HG03025 (cell line): ENCODE data around the gene COLGALT1.
"Not testable (repeated sequence)": the region's sequence is repeated elsewhere in the genome, so short reads cannot be mapped to it uniquely, and the experiment has no call there.

ENCODE experiments used
- ATAC-seq: cut with Tn5 transposase; IDR thresholded peaks from one replicate; pipeline ENCODE4 v1.9.1; 2021; ENCODE audit warnings: mild to moderate bottlenecking, moderate library complexity; ENCODE audit not compliant: unreplicated experiment, low FRiP score

The COLGALT1 gene

DNA sequence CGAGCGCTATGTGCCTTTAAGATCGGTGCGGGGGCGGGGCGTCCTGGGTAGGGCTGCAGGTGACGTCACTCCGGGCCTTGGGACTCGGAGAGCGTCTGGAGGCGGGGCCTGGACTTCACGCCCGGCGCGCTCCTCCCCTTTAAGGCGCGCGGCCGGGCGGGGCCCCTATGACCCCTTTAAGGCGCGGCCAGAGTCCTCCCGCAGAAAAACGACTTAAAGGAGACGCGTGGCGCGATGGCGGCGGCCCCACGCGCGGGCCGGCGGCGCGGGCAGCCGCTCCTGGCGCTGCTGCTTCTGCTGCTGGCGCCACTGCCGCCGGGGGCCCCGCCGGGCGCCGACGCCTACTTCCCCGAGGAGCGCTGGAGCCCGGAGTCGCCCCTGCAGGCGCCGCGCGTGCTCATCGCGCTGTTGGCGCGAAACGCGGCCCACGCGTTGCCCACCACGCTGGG lies at the start of gene COLGALT1:
COLGALT1 (plus strand) TSS at position 170 of the 449 bp plus-strand sequence; CDS start at position 235, 65 bp downstream.
- ATAC-seq: peak; percentile 74

DNA sequence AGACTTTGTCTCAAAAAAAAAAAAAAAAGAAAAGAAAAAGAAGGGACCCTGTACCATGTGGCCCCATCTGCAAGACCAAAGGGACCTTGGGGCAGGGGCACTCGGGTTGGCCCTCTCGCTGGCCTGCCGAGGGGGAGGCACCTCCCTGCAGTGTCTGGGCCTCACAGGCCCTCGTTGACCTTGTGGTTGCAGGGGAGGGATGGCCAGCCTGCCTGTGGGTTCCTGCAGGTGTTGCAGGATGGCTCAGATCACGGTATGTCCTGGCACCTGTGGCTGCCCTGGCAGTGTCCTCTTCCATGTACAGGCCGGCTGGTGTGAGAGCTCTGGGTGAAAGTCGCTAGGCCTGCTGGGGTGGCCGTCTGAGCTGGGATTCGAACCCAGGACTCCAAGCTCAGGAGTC lies 48.7 kb upstream of the COLGALT1 start:
- no peak for ATAC-seq

DNA sequence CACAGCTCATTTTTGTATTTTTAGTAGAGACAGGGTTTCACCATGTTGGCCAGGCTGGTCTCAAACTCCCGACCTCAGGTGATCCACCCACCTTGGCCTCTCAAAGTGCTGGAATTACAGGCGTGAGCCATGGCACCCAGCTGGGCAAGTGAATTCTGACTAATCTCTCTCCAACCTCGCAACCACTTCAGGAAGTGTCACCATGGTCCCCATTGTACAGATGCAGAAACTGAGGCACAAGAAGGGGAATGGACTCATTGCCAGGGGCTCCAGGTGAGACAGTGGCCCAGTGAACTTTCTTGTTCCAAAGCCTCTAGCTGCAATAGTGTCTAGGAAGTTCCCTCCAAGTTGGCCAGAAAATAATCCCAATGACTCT lies 46.9 kb upstream of the COLGALT1 start:
- ATAC-seq: not testable (repeated sequence)

DNA sequence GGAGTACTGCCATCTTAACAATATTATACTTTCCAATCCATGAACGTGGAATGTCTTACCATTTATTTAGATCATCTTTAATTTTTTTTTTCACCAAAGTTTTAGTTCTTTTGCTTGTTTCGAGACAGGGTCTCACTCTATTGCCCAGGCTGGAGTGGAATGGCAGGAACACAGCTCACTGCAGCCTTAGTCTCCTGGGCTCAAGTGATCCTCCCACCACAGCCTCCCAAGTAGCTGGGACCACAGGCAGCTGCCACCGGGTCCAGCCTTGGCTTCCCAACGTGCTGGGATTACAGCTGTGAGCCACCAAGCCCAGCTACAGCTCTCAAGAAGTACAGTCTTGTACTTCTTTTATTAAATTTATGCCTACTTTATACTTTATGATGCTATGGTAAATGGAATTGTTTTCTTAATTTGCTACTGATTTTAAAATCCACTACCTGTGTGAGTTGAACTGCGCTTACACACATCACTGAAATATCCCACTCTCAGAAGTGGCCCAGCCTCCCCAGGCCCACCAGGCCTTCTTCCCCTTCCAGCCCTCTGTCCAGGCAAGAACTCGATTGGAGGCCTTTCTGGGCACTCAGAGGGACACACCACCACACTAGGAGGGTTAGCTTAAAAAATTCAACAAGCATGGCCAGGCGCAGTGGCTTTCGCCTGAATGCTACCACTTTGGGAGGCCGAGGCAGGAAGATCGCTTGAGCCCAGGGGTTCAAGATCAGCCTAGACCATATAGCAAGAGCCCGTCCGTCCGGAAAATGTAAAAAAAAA lies 45.0 kb upstream of the COLGALT1 start:
- ATAC-seq: no peak

DNA sequence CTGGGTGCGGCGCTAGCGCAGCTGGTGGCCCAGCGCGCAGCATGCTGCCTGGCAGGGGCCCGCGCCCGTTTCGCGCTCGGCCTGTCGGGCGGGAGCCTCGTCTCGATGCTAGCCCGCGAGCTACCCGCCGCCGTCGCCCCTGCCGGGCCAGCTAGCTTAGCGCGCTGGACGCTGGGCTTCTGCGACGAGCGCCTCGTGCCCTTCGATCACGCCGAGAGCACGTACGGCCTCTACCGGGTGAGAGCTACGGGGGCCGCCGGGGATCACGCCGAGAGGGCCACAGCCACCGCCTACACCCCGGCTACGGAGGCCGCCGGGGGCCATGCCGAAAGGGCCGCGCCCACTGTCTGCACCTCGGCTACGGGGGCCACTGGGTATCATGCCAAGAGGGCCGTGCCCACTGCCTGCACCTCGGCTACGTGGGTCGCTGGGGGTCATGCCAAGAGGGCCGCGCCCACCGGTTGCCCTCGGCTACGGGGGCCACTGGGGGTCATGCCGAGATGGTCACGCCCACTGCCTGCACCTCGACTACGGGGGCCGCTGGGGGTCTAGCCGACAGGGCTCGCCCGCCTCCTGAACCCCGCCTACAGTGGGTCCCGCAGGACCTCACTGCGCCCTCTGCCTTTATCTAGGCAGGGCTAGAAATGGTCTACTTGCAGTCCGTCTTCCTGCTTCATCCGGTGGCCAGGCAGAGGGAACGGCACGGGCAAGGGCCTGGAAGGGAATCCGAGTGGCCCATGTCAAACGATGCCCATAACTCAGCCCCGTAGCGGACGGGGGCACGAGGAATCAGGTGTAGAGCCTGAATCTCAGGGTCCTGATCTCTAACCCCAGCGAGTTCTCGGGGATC lies 43.5 kb upstream of the COLGALT1 start:
- peak; percentile 58 for ATAC-seq

DNA sequence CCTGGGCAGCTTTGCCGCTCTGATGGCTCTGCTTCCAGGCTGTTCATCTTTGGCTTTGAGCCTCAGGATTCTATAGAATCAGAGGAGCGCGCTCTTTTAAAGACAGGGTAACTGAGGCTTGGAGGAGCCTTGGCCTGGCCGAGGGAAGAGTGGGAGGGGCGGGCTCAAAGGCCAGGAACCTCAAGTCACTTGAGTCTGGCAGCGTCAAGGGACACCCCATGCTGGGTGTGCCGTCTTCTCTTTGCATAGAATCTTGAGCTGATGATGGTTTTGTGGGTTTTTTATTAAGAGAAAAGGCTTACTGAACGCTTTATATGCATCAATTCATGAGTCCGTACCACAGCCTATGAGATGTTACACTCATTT lies 42.9 kb upstream of the COLGALT1 start:
- ATAC-seq: no peak

DNA sequence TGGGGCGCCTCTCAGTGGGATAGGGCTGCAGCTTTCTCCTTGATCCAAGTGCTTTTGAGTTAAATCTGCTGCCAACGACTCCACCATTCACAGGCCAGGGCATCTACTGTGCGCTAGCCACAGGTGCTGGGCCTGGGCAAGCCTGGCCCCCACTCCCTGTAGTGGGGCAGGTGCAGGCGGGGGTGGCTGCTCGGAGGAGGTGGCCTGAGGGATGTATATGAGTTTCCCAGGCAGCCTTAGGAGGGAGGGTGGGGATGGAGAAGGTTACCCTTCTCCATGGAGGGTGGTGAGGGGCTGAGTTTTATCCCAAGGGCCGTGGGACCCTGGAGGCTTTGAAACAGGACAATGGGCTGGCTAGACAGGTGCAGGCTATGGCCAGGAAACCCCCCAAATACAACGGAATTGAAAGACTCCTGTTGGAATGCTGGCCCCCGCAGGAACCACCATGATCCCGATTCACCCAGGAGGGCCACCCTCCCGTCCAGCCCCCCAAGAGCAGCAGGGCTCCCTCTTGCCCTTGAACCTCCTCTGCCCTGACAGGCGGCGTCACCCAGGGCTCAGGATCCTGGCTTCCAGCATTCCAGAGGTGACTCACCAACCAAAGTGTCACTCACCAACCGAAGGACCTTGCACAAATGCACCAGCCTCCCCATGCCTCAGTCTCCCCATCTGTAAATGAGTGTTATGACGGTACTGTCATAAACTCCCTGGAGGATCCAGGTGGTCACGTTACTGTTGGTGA lies 39.9 kb upstream of the COLGALT1 start:
- ATAC-seq: no peak

DNA sequence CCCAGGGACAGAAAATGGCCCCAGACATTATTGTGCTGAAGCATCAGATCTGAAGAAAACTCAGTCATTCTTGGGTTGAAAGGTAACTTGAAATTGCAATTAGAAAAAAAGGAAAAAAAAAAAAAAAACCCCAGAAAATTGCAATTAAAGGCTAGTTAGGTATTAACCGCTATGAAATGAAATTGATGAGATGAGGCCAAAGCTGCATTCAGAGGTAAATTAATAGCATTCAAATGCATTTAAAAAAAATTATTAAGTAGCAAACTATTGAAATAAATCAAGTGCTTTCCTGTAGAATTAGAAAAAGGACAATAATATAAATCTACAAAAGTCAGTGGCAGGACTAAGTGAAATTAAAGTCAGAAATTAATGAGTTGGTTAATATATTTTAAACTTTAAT lies 37.6 kb upstream of the COLGALT1 start:
- ATAC-seq: no peak

DNA sequence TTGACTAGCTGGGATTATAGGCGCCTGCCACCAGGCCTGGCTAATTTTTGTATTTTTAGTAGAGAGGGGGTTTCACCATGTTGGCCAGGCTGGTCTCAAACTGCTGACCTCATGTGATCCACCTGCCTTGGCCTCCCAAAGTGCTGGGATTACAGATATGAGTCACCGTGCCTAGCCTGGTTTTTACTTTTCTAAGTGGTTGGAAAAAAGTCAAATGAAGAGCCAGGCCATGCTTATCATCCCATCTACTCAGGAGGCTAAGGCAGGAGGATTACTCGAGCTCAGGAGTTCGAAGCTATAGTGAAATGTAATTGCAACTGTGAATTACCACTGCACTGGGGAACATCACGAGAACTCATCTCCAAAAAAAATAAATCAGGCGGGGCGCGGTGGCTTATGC lies 36.8 kb upstream of the COLGALT1 start:
- not testable (repeated sequence) for ATAC-seq

DNA sequence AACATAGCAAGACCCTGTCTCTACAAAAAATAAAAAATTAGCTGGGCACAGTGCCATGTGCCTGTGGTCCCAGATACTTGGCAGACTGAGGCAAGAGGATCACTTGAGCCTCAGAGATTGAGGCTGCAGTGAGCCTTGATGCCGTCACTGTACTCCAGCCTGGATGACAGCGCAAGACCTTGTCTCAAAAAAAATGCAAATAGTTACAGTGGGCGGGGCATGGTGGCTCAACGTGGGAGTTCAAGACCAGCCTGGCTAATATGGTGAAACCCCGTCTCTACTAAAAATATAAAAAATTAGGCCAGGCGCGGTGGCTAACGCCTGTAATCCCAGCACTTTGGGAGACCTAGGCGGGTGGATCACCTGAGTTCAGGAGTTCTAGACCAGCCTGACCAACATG lies 35.5 kb upstream of the COLGALT1 start:
- ATAC-seq: no peak

DNA sequence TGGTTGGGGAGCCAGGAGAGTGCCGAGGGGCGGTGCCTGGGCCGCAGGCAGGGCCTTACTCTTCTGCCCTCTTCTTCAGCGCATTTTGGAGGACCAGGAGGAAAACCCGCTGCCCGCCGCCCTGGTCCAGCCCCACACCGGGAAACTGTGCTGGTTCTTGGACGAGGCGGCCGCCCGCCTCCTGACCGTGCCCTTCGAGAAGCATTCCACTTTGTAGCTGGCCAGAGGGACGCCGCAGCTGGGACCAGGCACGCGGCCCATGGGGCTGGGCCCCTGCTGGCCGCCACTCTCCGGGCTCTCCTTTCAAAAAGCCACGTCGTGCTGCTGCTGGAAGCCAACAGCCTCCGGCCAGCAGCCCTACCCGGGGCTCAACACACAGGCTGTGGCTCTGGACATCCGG lies 34.6 kb upstream of the COLGALT1 start:
- ATAC-seq: no peak

DNA sequence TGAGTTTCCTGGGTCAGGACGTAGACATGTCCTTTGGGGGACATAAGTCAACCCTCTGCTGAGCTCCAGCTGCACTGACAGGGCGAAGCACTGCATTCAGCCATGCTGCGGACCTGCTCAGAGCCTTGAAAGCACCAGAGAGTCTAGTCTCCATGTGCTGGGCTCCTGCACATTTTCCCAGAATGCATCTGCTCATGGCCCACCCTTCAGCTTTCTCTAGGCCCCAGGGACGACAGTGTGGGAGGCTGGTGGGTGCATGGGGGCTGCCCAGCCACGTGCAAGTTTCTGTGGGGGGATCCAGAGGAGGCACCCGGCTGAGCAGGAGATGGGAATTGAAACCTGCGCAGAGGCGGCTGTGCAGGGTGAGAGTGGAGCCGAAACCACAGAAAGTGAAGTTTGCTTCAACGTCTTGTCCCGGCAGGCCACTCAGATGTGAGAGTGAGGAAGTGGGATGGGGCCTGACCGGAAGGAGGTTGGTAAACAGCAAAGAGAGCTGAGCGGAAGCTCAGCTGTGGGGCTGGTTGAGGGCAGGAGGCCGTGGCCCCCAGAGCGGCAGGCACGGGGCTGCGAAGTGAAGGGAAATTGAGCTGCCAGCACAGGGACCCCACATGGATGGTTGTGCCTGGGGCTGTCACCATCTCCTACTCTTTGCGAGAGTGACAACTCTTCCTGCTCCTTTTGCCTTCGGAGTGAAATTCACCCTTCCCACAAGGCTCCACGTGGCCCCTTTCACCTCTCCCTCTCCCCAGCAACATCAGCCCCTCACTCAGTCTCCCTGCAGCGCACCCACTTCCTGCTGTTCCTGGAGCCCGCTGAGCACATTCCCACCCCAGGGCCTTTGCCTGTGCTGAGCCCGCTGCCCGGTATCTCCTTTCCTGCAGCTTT lies 32.2 kb upstream of the COLGALT1 start:
- peak; percentile 60 for ATAC-seq

DNA sequence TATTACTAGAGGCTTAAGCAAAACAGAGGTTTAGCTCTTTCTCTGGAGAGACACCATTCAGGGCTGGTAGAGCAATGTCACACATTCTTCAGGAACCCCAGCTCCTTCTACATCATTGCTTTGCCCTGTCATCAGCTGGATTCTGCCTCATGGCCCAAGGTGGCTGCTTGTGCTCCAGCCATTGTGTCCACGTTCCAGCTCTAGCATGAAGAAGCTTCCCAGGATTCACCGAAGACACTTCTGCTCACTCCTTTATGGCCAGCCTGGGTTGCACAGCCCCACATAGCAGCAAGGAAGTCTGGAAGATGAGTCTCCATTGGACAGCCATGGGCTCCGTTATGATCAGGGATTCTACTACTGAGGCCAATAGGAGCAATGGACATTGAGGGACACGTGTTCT lies 30.8 kb upstream of the COLGALT1 start:
- no peak for ATAC-seq

DNA sequence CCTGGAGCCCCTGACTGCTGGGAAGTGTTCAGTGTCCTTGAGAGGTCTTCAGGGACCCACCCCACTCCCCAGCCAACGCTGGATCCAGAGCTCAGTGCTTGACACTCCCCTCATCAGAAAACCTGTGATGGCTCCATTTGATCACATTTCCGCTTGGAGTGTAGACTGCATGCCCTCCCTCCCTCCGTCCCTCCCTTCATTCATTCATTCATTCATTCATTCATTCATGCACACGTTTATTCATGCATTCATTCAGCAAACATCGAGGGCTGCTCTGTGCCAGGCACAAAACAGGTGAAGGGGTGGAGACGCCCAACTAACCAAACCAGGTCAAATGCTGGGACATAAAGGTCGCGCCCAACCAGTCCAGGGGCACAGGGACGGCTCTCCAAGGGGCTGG lies 30.3 kb upstream of the COLGALT1 start:
- ATAC-seq: no peak

DNA sequence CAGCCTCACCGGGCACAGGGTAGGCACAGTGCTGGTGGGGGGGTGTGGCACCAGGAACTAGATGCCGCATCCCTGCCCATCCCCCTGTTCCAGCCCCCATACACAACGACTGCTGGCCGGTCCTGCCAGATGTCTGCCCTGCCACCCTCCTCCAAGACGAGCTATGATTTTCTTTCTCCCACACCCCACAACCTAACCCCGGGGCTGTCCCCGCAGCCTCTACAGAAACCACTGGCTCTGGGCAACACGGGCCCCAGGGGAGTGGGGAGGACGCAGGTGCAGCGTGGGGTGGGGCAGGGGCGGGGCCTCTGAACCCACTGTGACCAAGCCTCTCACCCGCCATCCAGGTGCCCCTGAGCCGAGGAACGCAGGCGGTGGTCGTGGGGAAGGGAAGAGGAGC lies 28.5 kb upstream of the COLGALT1 start:
- ATAC-seq: no peak

DNA sequence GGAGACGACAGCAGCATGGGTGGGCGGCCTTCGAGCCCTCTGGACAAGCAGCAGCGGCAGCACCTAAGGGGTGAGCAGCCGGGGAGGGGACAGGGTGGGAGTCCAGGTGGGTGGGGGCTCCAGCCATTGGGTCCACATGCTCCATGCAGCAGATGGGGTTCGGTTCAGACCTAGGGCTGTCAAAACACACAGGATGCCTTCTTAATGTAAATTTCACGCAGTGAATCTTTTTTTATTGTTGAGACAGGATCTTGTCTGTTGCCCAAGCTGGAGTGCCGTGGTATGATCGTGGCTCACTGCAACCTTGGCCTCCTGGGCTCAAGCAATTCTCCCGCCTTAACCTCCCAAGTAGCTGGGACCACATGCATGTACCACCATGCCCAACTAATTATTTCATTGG lies 28.1 kb upstream of the COLGALT1 start:
- no peak for ATAC-seq

DNA sequence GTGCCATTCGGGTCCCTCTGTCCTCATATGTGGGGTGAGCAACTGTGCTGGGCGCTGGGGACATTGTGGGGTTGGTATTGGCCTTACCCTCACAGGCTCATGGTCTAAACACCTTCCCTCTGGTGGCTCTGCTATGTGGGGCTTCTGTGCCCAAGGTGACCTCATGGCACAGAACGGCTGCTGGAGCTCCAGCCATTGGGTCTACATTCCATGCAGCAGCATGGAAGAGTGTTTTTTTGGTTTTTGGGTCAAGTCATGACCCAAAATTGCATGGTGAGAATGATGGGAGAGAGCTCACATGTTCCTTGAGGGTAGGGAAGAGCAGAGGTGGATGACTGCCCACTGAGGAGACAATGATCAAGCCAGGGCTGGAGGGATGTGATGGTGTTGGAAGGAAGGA lies 26.8 kb upstream of the COLGALT1 start:
- ATAC-seq: no peak

DNA sequence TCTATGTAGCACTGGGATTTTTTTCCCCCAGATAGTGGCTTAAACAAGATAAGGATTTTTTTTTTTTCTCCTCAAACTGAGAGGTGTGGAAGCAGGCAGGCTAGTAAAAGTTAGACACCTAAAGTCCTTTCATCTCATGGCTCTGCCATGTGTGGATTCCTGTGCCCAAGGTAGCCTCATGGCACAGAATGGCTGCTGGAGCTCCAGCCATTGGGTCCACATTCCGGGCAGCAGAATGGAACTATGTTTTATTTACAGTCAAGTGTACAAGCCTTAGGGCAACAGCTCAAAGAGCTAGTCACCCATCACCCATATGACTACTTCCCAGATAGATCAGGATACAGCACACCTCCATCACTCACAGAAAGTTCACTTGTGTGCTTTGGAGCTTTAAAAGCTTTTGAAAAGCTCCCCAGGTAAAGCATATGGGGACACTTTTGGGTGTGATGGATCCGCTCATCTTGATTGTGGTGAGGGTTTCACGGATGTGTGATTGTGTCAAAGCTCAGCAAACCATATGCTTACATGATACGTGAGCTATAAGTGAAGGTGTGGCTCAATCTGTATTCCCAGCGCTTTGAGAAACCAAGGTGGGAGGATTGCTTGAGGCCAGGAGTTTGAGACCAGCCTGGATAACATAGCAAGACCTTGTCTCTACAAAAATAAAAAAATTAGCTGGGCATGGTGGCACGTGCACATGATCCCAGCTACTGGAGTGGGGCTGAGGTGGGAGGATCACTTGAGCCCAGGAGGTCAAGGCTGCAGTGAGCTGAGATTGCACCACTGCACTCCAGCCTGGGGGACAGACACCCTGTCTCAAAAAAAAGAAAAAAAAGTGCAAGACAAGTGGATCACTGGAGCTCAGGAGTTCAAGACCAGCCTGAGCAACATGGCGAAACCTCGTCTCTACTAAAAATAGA lies 25.9 kb upstream of the COLGALT1 start:
- ATAC-seq: no peak

DNA sequence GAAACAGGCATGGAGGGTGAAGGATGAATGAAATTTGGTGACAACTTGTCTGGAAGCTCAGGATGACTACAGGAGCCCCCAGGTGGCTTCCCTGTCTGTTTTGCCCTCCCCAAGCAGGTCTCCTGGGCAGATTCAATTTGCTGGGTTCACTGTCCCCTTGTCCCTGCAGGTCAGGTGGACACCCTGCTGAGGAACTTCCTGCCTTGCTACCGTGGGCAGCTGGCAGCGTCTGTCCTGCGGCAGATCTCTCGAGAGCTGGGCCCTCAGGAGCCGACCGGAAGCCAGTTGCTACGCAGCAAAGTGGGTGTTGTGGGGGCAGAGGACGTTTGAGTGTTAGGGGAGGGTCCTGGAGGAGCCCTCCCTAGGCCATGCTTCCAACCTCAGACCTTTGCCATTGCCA lies 24.9 kb upstream of the COLGALT1 start:
- ATAC-seq: no peak
